ENCODE data around the gene CPLANE1.

- TF ChIP-seq EZH2 (IDR thresholded peaks at IDR 0.05; ENCODE audit: low read length): no peak
- TF ChIP-seq CTCF (optimal IDR thresholded peaks at IDR 0.05 in 1 of 3, IDR thresholded peaks at IDR 0.05 in 1 of 3, conservative IDR thresholded peaks at IDR 0.05 in 1 of 3; ENCODE audit: extremely low read depth in 1 of 3, insufficient read depth in 2 of 3, low read length in 3 of 3): no peak
Measured at GRCh38 chr5:37254581-37254980, 5.4 kb upstream of the CPLANE1 start.
